Chondrocyte (in vitro differentiated cells): ENCODE measurements around the gene CDH5. TPM values are rescaled to one million over a fixed set of nuclear protein-coding genes. Genes with fewer than 3 reads are reported as not detected.

ENCODE experiments used
- DNase-seq: peaks from one replicate; pipeline ENCODE4 v3.0.0; 2021; ENCODE audit warnings: mixed read lengths, low spot score
- H3K27ac Mint-ChIP-seq: one replicate; pipeline ENCODE4 v1.8.0; 2021; ENCODE audit warnings: mild to moderate bottlenecking, moderate library complexity, mixed read lengths; ENCODE audit not compliant: unreplicated experiment
- H3K27me3 Mint-ChIP-seq: 2 replicates; pipeline ENCODE4 v1.8.0; 2021; ENCODE audit warnings: low read depth, mixed read lengths
- H3K36me3 Mint-ChIP-seq: 2 replicates; pipeline ENCODE4 v1.8.0; 2021; ENCODE audit warnings: low read depth, mixed read lengths
- H3K4me1 Mint-ChIP-seq: 2 replicates; pipeline ENCODE4 v1.8.0; 2021; ENCODE audit warnings: low read depth, mild to moderate bottlenecking, mixed read lengths
- H3K4me3 Mint-ChIP-seq: one replicate; pipeline ENCODE4 v1.8.0; 2021; ENCODE audit warnings: mild to moderate bottlenecking, moderate library complexity, mixed read lengths; ENCODE audit not compliant: unreplicated experiment
- H3K9me3 Mint-ChIP-seq: 2 replicates; pipeline ENCODE4 v1.8.0; 2021; ENCODE audit warnings: low read depth, mixed read lengths
- total RNA-seq: library from RNA; stranded (reverse); gene quantifications from 3 replicates; pipeline ENCODE4 v1.2.1, GENCODE V29; 2021
- TF ChIP-seq, protein P1 (sequence below): fragments of 200-600 bp; sonication (generic); IDR thresholded peaks from 2 replicates; pipeline ENCODE4 v1.5.0; 2021; ENCODE audit warnings: antibody characterized with exemption, mild to moderate bottlenecking, moderate library complexity

CDH5 gene
- total RNA-seq, 1 donor from 2014 or later, result not detected

DNA sequence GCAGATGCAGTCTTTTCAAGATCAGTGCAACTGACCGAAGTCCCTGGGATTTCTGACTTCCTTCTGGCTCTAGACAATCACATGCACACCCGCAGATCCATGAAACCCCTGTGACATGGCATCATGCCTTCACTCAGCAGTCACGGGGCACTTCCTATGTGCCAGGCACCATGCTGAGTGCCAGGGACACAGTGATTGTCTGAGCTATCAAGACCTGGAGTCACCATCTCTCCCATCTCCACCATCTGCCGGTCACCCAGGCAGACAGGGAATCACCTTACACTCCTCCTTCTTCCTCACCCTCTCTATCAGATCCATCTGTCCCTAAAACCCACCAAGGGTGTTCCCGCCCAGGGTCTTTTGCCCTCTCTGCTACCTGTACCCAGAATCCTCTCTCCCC is 65.9 kb downstream of the CDH5 start:
- TF ChIP-seq, protein P1, sequence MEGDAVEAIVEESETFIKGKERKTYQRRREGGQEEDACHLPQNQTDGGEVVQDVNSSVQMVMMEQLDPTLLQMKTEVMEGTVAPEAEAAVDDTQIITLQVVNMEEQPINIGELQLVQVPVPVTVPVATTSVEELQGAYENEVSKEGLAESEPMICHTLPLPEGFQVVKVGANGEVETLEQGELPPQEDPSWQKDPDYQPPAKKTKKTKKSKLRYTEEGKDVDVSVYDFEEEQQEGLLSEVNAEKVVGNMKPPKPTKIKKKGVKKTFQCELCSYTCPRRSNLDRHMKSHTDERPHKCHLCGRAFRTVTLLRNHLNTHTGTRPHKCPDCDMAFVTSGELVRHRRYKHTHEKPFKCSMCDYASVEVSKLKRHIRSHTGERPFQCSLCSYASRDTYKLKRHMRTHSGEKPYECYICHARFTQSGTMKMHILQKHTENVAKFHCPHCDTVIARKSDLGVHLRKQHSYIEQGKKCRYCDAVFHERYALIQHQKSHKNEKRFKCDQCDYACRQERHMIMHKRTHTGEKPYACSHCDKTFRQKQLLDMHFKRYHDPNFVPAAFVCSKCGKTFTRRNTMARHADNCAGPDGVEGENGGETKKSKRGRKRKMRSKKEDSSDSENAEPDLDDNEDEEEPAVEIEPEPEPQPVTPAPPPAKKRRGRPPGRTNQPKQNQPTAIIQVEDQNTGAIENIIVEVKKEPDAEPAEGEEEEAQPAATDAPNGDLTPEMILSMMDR, result no peak
- DNase-seq, result no peak
- Mint-ChIP-seq H3K36me3 (peaks cover 2% of the 10 kb centered on the region), H3K4me1 (peaks cover 7% of the 10 kb centered on the region), H3K27me3 (peaks cover 5% of the 10 kb centered on the region), H3K27ac (no peak overlapping the region), H3K9me3 (no peaks in the 10 kb centered on the region), H3K4me3 (no peak overlapping the region)

DNA sequence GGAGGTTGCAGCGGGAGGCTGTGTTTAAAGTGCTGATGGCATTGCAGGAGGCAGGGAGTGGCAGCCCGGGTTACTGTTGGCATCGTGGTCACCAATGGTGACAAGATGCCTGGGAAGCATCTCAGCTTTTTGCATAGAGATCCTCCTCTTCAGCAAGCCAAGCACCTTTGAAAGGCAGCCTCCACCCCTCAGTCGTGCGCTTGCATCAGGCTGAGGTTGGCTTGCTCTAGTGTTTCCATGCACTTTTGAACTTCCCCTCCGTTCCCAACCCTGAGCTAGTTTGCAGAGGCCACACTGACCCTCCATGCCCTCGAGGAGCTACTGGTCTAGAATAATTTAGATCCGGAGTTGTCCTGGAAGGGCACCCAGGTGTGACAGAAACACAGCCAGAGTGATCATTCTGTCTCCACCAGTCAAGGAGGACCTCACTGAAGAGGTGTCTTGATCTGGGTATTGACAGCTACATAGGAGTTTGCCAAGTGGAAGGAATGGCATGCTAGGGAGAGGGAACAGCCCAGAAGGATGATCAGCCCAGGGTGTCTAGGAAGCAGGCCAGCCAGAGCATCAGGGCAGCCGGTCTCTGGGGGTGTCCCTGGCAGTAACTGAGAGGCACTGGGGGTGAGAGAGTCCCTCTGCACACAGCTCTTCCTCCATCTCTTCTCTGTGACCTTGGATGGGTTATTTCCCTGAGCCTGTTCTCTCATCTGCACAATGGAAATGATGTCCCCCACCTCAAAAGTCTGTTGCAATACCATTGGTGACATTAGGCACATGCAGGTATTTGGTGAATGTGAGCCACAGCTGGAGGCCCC is 68.3 kb downstream of the CDH5 start:
- TF ChIP-seq, protein P1, result no peak
- H3K27me3 Mint-ChIP-seq, result peaks cover 10% of the 10 kb centered on the region
- peaks cover 7% of the 10 kb centered on the region for H3K4me1 Mint-ChIP-seq
- no peak overlapping the region for H3K27ac Mint-ChIP-seq
- no peak overlapping the region for H3K4me3 Mint-ChIP-seq
- DNase-seq, result no peak
- no peaks in the 10 kb centered on the region for H3K9me3 Mint-ChIP-seq
- H3K36me3 Mint-ChIP-seq, result no peaks in the 10 kb centered on the region

DNA sequence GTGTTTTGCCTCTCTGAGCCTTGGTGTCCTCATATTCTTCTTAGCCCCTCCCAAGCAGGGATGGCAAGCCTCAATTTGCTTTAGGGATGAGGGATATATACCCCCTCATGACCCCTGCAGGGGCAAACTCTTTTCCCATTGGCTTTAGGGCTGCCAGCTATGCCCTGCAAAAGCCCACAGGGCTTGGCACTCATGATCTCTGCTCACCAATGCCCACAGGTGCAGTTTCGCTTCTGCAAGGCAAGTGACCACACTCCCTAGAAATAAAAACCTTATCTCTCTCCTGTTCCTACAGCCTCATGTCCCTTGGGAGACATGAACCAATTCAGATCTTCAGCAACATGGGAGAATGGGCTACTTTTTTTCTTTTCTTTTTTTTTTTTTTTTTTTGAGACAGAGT is 69.4 kb downstream of the CDH5 start:
- Mint-ChIP-seq H3K27ac (no peak overlapping the region), H3K9me3 (no peaks in the 10 kb centered on the region), H3K4me3 (no peak overlapping the region), H3K4me1 (peaks cover 7% of the 10 kb centered on the region), H3K27me3 (peaks cover 16% of the 10 kb centered on the region), H3K36me3 (no peaks in the 10 kb centered on the region)
- no peak for DNase-seq
- TF ChIP-seq, protein P1, result no peak

DNA sequence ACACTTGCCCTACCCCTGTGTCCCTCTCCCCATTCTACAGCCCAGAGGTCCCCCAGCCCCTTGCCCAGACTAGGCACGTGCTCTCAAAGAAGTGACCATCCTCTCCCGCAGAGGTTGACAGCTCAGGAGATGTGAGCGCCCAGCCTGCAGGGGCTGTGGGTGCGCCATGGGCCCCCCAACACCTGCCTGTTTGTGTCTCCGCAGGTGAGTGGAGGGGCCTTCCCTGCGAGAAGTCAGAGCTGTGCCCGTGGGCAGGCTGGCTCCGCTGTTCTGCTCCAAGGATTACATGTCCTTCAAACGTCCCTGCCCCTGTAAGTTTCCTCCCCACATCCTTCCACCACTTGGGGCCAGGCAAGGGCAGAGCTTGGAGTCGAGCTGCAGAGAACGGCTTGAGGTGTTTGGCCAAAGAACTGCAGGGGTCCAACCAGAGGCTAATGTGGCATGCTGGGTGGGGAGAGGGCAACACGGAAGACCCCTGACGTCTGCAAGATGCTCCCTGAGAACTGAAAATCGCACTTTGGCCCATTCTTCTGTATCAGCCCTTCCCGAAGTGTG is 71.0 kb downstream of the CDH5 start:
- H3K27me3 Mint-ChIP-seq, result peaks cover 17% of the 10 kb centered on the region
- H3K36me3 Mint-ChIP-seq, result no peaks in the 10 kb centered on the region
- TF ChIP-seq, protein P1, result no peak
- H3K9me3 Mint-ChIP-seq, result no peaks in the 10 kb centered on the region
- DNase-seq, result no peak
- no peak overlapping the region for H3K27ac Mint-ChIP-seq
- H3K4me1 Mint-ChIP-seq, result peaks cover 7% of the 10 kb centered on the region
- no peak overlapping the region for H3K4me3 Mint-ChIP-seq

DNA sequence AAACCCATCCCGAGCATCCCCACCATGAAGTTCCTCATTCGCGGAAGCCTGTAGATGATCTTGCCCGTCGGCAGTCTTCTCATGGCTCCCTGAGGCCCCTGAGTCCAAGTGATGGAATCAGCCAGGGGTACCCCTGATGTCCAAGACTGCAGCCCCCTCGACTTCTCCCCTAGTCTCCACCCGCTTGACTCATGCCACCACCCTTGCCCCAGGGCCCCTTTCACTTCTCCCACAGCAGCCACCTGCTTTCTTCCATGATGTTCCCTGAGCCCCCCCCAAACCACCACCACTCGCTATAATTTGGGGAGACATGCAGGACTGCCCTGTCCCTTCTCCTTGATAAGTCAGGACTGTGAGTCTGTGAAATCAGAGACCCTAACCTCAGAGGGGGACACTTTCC is 72.0 kb downstream of the CDH5 start:
- no peak overlapping the region for H3K4me3 Mint-ChIP-seq
- peaks cover 17% of the 10 kb centered on the region for H3K27me3 Mint-ChIP-seq
- no peak overlapping the region for H3K27ac Mint-ChIP-seq
- TF ChIP-seq, protein P1, result no peak
- no peak for DNase-seq
- no peaks in the 10 kb centered on the region for H3K9me3 Mint-ChIP-seq
- H3K4me1 Mint-ChIP-seq, result peaks cover 4% of the 10 kb centered on the region
- H3K36me3 Mint-ChIP-seq, result no peaks in the 10 kb centered on the region
